HuH-7 (cell line): ENCODE measurements around the gene MLEC.
A peak's percentile ranks its signal among the peaks of the same experiment; 100 is the strongest.
"Not testable (repeated sequence)": the region's sequence is repeated elsewhere in the genome, so short reads cannot be mapped to it uniquely, and the experiment has no call there.

ENCODE experiments used
- DNase-seq: peaks from one replicate; pipeline ENCODE4 v3.0.0; 2011; ENCODE audit warnings: low spot score

The MLEC gene

GRCh38 chr12:120663741-120664140, 23.2 kb upstream of the MLEC start:
- DNase-seq = no peak

- no peak for DNase-seq
Measured at GRCh38 chr12:120666571-120667390, 20.2 kb upstream of the MLEC start.

- no peak for DNase-seq
Measured at GRCh38 chr12:120668091-120668867, 18.7 kb upstream of the MLEC start.

GRCh38 chr12:120668868-120669840, 17.8 kb upstream of the MLEC start:
- no peak for DNase-seq

- DNase-seq = not testable (repeated sequence)
Measured at GRCh38 chr12:120670237-120670636, 16.7 kb upstream of the MLEC start.

- no peak for DNase-seq
Measured at GRCh38 chr12:120670667-120671066, 16.3 kb upstream of the MLEC start.

- no peak for DNase-seq
Measured at GRCh38 chr12:120674097-120674636, 12.8 kb upstream of the MLEC start.

- no peak for DNase-seq
Measured at GRCh38 chr12:120677765-120678473, 9.0 kb upstream of the MLEC start.

- DNase-seq = no peak
Measured at GRCh38 chr12:120678572-120678971, 8.4 kb upstream of the MLEC start.

- no peak for DNase-seq
Measured at GRCh38 chr12:120680165-120680738, 6.7 kb upstream of the MLEC start.

- DNase-seq = no peak
Measured at GRCh38 chr12:120684523-120684932, 2.4 kb upstream of the MLEC start.

- no peak for DNase-seq
Measured at GRCh38 chr12:120685522-120685921, 1.4 kb upstream of the MLEC start.

- peak; percentile 81 for DNase-seq
Measured at GRCh38 chr12:120686151-120686689, 729 bp upstream of the MLEC start.

- DNase-seq = no peak
Measured at GRCh38 chr12:120687578-120688289, 785 bp downstream of the MLEC start.

GRCh38 chr12:120688527-120689071, 1.6 kb downstream of the MLEC start:
- no peak for DNase-seq

- DNase-seq = no peak
Measured at GRCh38 chr12:120689397-120690082, 2.6 kb downstream of the MLEC start.

GRCh38 chr12:120690083-120690450, 3.1 kb downstream of the MLEC start:
- no peak for DNase-seq

- no peak for DNase-seq
Measured at GRCh38 chr12:120690978-120691377, 4.0 kb downstream of the MLEC start.

GRCh38 chr12:120692524-120693033, 5.6 kb downstream of the MLEC start:
- no peak for DNase-seq
